Fibroblast of skin of abdomen (primary cell): ENCODE data around the gene TIGAR.

ENCODE experiments used
- DNase-seq: peaks from one replicate; pipeline ENCODE4 v3.0.0-alpha.2; 2013

TIGAR gene

DNA sequence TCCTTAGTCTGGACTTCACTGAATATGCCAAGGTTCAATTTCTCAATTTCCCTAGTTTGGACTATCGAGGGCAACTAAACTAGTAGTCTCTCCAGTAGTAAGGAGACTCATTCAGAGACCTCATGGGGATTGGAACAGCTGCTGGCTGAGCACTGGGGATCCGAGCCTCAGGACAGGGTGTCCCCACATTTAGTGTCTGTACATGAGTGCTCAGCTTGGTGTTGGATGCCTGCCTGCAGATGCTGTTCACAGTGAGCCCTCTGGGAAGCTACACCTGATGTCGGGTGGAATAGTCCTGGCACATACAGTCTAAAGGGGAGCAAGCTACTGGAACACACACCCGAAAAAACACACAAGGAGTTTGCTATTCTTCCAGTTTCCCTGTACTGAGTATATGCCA lies 59.3 kb downstream of the TIGAR start:
- no peak for DNase-seq

GRCh38 chr12:4383304-4383865 lies 62.4 kb downstream of the TIGAR start:
- DNase-seq: no peak

DNA sequence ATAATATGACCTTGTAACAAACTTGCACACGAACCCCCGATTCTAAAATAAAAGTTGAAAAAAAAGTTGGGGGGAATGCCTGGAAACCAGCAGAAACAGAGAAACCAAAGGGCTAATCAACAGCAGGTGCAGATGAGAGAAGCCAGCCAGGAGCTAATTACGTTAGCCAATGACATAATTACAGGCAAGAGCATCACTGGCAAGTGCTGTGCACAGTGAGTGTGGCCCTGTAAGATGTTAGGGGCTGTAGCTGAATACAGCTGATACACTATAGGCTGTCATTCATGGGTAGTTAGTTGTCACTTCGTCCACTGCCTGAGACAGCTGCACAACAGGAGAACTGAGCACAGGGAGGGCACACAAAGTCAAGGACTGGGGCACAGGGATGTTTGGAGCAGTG lies 65.8 kb downstream of the TIGAR start:
- no peak for DNase-seq

- no peak for DNase-seq
Measured at GRCh38 chr12:4387607-4388006, 66.6 kb downstream of the TIGAR start.

DNA sequence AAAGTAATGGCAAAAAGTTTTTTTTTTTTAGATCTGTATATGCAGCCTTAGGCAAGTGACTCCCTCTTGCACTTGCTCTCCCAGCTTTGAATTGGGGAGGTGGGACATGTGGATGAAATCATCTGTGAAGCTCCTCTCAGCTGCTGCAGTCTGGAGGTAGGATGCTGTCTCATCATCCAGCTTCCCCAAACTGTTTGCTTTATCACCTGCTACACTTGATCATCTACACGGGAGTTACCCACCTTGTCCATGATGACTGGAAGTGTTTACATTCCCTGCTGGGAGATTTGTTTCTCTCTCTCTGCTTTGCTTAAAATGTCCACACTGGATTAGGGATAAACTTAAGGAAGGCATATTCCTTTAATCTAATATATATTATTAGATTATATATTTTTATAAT lies 67.0 kb downstream of the TIGAR start:
- DNase-seq: no peak

GRCh38 chr12:4388662-4389061 lies 67.6 kb downstream of the TIGAR start:
- DNase-seq: no peak

DNA sequence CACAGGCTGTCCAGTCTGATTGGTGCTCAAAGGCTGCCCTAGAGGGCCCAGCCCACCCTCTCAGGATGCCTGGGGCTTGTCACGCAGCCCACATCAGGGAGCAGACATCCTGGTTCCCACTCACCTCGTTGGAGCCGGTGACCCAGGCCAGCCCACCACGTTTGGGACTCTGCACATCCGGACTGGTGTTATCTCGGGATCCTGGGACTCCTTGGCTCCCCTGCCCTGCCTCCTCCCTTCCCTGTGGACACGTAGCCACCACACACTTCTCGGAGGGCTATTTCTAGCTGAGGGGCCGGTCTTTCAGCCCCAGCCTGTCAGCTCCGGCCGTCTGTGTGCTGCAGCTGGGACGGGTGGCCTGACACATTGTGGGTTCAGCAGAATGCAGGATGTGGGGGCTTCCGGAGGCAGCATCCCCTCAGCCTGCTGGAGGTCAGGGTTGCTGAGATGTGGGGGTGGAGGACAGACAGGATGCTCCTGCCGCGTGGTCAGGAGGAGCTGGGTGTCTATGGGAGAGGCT lies 71.3 kb downstream of the TIGAR start:
- no peak for DNase-seq

DNA sequence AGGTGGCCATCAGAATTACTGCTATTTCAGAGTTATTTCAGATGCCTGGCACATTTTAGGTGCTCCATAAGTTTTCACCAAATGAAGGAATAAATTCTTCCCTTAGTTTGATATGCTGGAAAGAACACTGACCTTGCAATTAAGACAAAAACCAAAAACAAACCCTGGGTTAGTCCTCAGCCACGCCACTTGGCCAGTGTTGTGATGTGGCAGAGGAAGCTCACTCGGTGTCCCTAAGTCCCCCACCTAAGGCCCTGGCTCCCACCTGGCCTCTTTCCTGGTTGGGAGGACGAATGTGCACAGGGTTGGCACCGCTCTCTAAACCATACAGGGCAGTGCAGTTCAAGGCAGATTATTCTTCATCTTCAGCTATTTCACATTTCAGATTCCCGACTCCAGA lies 72.2 kb downstream of the TIGAR start:
- no peak for DNase-seq

- no peak for DNase-seq
Measured at GRCh38 chr12:4395818-4396217, 74.8 kb downstream of the TIGAR start.

GRCh38 chr12:4401117-4401516 lies 80.1 kb downstream of the TIGAR start:
- no peak for DNase-seq

GRCh38 chr12:4402996-4403395 lies 82.0 kb downstream of the TIGAR start:
- no peak for DNase-seq
